Smooth muscle cell (in vitro differentiated cells): ENCODE data around the gene ARHGAP20. TPM values are rescaled to one million over a fixed set of nuclear protein-coding genes. Genes with fewer than 3 reads are reported as not detected.

Source experiments
- DNase-seq: peaks from one replicate; lab custom pipeline; 2025; ENCODE audit not compliant: unreplicated experiment; lab: John Stamatoyannopoulos, UW
- H2AFZ ChIP-seq: fragments of 200-600 bp; sonication (generic); 2 replicates; pipeline ENCODE4 v1.6.0; 2016; ENCODE audit warnings: antibody characterized with exemption, low read depth, mild to moderate bottlenecking
- H3F3A ChIP-seq: fragments of 200-600 bp; sonication (generic); 2 replicates; pipeline ENCODE4 v1.6.0; 2017; ENCODE audit warnings: antibody characterized with exemption, low read depth
- H3K27ac ChIP-seq: fragments of 200-600 bp; sonication (generic); 2 replicates; pipeline ENCODE4 v1.5.1; 2016; ENCODE audit warnings: low read depth, mild to moderate bottlenecking
- H3K27me3 ChIP-seq: fragments of 200-600 bp; sonication (generic); 2 replicates; pipeline ENCODE4 v1.6.1; 2016; ENCODE audit warnings: low read depth, mild to moderate bottlenecking
- H3K36me3 ChIP-seq: fragments of 200-600 bp; sonication (generic); 2 replicates; pipeline ENCODE4 v1.5.1; 2016; ENCODE audit warnings: low read depth
- H3K4me1 ChIP-seq: fragments of 200-600 bp; sonication (generic); 2 replicates; pipeline ENCODE4 v1.5.1; 2016; ENCODE audit warnings: low read depth
- H3K4me2 ChIP-seq: fragments of 200-600 bp; sonication (generic); 2 replicates; pipeline ENCODE4 v1.6.0; 2016; ENCODE audit warnings: mild to moderate bottlenecking
- H3K4me3 ChIP-seq: fragments of 200-600 bp; sonication (generic); 2 replicates; pipeline ENCODE4 v1.5.1; 2016; ENCODE audit warnings: mild to moderate bottlenecking
- H3K79me2 ChIP-seq: fragments of 200-600 bp; sonication (generic); 2 replicates; pipeline ENCODE4 v1.6.0; 2016; ENCODE audit warnings: low read depth, mild to moderate bottlenecking
- H3K9ac ChIP-seq: fragments of 200-600 bp; sonication (generic); 2 replicates; pipeline ENCODE4 v1.6.0; 2016; ENCODE audit warnings: low read depth
- H3K9me3 ChIP-seq: fragments of 200-600 bp; sonication (generic); replicated peaks from 2 replicates; pipeline ENCODE4 v1.5.1; 2016; ENCODE audit warnings: low read depth
- H4K20me1 ChIP-seq: fragments of 200-600 bp; sonication (generic); 2 replicates; pipeline ENCODE4 v1.6.0; 2016; ENCODE audit warnings: low read depth
- CTCF ChIP-seq: fragments of 200-600 bp; sonication (generic); IDR thresholded peaks from 2 replicates; pipeline ENCODE4 v1.5.1; 2017; ENCODE audit warnings: borderline replicate concordance, mild to moderate bottlenecking, antibody characterized with exemption; ENCODE audit not compliant: insufficient read depth, poor library complexity, severe bottlenecking
- WGBS: methylation state at CpG from one replicate; pipeline ENCODE4 v1.1.7; 2016; ENCODE audit warnings: low lambda C conversion rate; 5-methylcytosine and 5-hydroxymethylcytosine counted together
- polyA plus RNA-seq: library from polyadenylated mRNA; unstranded; fragments of >200 nt; fragmentation: Nextera tagmentation; extraction: Ambion mirVana; gene quantifications from 2 replicates; pipeline ENCODE4 v1.2.1, GENCODE V29; 2016
- total RNA-seq: library from RNA; depleted of rRNA; stranded (reverse); fragments of >200 nt; gene quantifications from 2 replicates; pipeline ENCODE4 v1.2.3, GENCODE V29; 2014

ARHGAP20 gene
- total and polyA plus RNA-seq, 2 experiments from 2014 or later = 0.33 to 1.6 TPM

- H3K79me2 ChIP-seq = no peaks in the 10 kb centered on the region
- H3K27ac ChIP-seq = no peak overlapping the region
- no peaks in the 10 kb centered on the region for H3K36me3 ChIP-seq
- no peak overlapping the region for H3K9ac ChIP-seq
- no peaks in the 10 kb centered on the region for H3F3A ChIP-seq
- H3K9me3 ChIP-seq = no peaks in the 10 kb centered on the region
- H4K20me1 ChIP-seq = no peaks in the 10 kb centered on the region
- H2AFZ ChIP-seq = peak overlapping the region; percentile 79
- H3K4me1 ChIP-seq = peaks cover 9% of the 10 kb centered on the region
- TF ChIP-seq CTCF = no peak
- peaks cover 53% of the 10 kb centered on the region for H3K27me3 ChIP-seq
- no peak for DNase-seq
- H3K4me2 ChIP-seq = peak overlapping the region; percentile 86
- WGBS = 3% methylated on average over 50 of the region's 50 CpGs
- H3K4me3 ChIP-seq = peak overlapping the region; percentile 61
These were observed 617 bp upstream of the ARHGAP20 start for GRCh38 chr11:110712659-110713448.

GRCh38 chr11:110711448-110711775 is 825 bp downstream of the ARHGAP20 start:
- Histone ChIP-seq H3K4me3 (peak overlapping the region; percentile 61), H3K9me3 (no peaks in the 10 kb centered on the region), H2AFZ (peak overlapping the region; percentile 82), H3K9ac (no peak overlapping the region), H3K4me1 (peaks cover 9% of the 10 kb centered on the region), H3K27me3 (peaks cover 53% of the 10 kb centered on the region), H3F3A (no peaks in the 10 kb centered on the region), H4K20me1 (no peaks in the 10 kb centered on the region), H3K4me2 (peak overlapping the region; percentile 86), H3K36me3 (no peaks in the 10 kb centered on the region), H3K27ac (no peak overlapping the region), H3K79me2 (no peaks in the 10 kb centered on the region)
- 6% methylated on average over 22 of the region's 24 CpGs for whole genome bisulfite sequencing
- no peak for DNase-seq
- TF ChIP-seq CTCF = no peak

GRCh38 chr11:110710628-110711381 is 1.4 kb downstream of the ARHGAP20 start:
- H3K4me2 ChIP-seq = peak overlapping the region; percentile 86
- no peaks in the 10 kb centered on the region for H3K36me3 ChIP-seq
- H2AFZ ChIP-seq = no peak overlapping the region
- H3K4me1 ChIP-seq = peaks cover 9% of the 10 kb centered on the region
- H3K27me3 ChIP-seq = peaks cover 53% of the 10 kb centered on the region
- H3K79me2 ChIP-seq = no peaks in the 10 kb centered on the region
- no peaks in the 10 kb centered on the region for H4K20me1 ChIP-seq
- no peak for TF ChIP-seq CTCF
- H3K9ac ChIP-seq = no peak overlapping the region
- peak overlapping the region; percentile 61 for H3K4me3 ChIP-seq
- no peak overlapping the region for H3K27ac ChIP-seq
- WGBS = 9% methylated on average over 33 of the region's 33 CpGs
- DNase-seq = no peak
- no peaks in the 10 kb centered on the region for H3F3A ChIP-seq
- no peaks in the 10 kb centered on the region for H3K9me3 ChIP-seq
